Femur (tissue), 1 donor: Measurements from ENCODE around the gene IL1RL1.

Source experiments
- DNase-seq: peaks from one replicate; pipeline ENCODE4 v3.0.0-alpha.2; 2017

The IL1RL1 gene

DNA sequence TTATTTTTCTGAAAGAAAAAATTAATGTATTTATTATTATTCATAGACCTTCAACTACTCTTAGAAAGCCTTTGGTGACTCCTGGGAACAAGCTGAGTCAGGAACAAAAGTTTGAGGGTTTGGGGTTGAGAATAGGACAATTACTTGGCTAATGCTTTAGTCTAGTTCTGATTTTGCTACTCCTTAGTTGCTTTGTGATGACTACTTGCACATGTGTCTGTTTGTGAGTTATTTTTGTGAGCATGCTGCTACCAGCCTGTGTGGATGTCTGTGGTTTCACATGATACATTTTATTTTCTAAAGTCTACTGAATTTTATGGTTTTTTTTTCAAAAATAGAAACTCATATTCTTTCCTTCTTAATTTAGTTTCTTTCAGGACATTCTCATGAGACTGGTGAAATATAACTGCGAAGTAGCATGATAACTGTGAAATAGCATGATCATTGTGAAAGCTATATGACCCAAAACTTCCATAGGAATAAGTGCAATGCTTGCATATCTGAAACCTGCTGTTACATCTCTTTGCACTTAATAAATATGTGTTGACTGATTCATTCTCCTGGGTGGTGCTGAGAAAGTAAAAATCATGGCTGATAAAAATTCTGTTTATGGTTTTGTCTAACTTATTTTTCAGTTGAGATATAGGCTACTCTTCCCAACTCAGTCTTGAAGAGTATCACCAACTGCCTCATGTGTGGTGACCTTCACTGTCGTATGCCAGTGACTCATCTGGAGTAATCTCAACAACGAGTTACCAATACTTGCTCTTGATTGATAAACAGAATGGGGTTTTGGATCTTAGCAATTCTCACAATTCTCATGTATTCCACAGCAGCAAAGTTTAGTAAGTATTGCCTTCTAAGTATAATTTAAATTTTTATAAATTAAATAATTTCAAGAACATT lies 26.4 kb downstream of the IL1RL1 start:
- DNase-seq = no peak

DNA sequence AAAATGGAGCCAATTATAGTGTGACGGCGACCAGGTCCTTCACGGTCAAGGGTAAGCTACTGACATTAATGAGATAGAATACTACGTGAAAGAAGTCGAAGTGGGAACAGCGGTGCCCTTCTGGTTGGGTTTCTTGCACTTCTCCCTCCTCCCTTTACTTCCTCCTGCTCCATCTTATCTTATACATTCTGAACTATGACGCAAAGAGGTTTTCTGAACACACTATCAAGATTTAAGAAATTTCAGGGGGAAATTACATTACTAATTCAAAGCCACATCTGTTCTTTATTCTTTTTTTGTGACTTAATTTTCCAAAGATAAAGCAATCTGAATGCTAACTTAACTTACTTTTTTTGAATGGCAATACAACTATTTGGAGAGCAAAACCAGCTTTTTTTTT lies 29.4 kb downstream of the IL1RL1 start:
- DNase-seq = no peak

DNA sequence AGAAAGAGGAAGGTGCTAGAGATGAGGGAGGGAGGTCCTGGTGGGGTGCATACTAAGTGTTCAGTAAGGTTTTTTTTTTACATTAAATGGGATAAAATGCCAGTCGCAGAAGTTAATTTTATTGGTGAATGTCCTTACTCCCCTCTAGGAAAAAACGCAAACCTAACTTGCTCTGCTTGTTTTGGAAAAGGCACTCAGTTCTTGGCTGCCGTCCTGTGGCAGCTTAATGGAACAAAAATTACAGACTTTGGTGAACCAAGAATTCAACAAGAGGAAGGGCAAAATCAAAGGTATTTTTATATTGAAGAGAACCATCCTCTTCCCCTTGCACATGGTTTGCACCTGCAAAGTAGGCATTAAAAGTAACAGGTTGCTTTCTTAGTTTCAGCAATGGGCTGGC lies 31.5 kb downstream of the IL1RL1 start:
- DNase-seq = peak; percentile 60

DNA sequence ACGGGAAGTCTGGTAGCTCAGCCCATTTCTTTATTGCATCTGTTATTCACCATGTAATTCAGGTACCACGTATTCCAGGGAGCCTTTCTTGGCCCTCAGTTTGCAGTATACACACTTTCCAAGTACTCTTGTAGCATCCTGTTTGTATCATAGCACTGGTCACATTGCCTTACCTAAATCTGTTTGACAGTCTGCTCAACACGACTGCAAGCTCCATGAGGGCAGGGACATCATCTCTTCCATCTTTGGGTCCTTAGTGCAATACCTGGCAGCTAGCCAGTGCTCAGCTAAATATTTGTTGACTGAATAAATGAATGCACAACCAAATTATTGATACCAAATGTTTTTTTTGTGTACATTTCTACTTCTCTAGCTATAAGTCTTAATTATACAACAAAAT lies 33.0 kb downstream of the IL1RL1 start:
- DNase-seq = no peak

GRCh38 chr2:102345329-102345920 lies 34.1 kb downstream of the IL1RL1 start:
- DNase-seq = no peak

GRCh38 chr2:102346381-102347130 lies 35.2 kb downstream of the IL1RL1 start:
- no peak for DNase-seq

DNA sequence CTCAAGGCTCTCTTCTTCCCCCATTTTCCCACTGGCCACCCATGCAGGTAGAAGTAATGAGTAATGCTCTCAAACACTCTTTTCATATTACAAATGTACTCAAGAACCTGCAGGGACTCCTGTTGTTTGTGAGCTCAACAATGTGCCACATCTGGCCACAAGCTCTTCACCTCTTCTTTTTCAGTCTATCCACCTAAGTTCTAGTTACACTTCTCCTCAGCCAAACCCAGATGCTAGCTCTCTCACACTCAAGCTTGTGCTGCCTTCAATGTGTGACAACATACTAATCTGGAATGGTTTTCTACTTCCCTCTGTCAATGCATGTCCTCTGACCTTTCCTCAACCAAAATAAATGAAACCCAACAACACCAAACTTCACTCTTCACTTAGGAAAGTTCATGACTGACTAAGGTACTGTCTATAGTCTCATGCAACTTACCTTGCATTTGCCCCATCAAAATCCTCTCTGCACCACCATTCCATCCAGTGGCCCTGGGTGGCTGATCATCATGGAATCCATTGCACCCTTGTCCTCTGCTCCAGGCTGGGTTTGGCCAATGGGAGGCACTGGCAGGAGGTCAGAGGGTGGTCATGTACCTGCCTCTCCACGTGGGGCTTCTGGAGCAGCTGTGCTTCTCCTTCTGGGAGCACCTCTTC lies 38.9 kb downstream of the IL1RL1 start:
- no peak for DNase-seq

GRCh38 chr2:102355526-102356380 lies 44.4 kb downstream of the IL1RL1 start, which contains the start of gene IL18R1:
Gene IL18R1 (plus strand): TSS chr2:102355796. CDS start chr2:102362661, 6,865 bp downstream.
- DNase-seq = peak; percentile 80

- DNase-seq = no peak
Measured at GRCh38 chr2:102356381-102356712, 45.0 kb downstream of the IL1RL1 start.

GRCh38 chr2:102356741-102357140 lies 45.4 kb downstream of the IL1RL1 start:
- no peak for DNase-seq

GRCh38 chr2:102357937-102358336 lies 46.6 kb downstream of the IL1RL1 start:
- no peak for DNase-seq

DNA sequence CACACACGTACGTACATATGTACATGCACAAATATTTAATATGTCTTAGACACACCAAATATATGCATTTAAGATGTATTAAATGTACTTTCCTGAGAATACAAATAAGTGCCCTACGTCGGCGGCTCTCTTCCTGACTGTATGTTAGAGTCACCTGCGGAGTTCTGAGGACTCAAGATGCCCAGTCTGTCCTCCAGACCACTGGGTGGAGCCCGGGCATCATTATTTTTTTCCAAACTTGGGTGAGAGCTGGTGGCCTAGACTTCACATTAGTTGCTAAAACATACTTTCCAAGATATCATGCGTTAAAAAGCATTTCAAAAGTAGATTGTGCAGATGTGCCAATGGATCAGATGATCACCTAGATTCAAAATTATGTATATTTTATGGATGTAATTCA lies 47.1 kb downstream of the IL1RL1 start:
- no peak for DNase-seq

DNA sequence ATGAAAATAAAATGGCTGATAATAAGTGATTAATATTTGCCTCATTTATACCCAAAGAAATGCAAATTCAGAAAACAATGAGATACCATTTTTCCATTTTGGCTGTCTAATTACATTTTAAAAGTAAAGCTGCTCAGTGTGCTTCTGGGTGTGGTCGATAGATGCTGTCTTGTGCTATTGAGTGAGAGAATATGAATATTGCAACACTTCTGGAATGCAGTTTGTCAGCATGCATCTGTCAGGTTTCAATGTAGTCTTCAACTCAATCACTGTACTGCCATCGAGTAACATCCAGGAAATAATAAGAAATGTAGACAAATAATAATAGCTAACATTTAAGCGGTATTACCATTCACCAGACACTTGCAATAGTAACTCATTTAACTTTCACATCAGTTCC lies 48.2 kb downstream of the IL1RL1 start:
- no peak for DNase-seq

GRCh38 chr2:102361632-102362241 lies 50.4 kb downstream of the IL1RL1 start:
- no peak for DNase-seq

DNA sequence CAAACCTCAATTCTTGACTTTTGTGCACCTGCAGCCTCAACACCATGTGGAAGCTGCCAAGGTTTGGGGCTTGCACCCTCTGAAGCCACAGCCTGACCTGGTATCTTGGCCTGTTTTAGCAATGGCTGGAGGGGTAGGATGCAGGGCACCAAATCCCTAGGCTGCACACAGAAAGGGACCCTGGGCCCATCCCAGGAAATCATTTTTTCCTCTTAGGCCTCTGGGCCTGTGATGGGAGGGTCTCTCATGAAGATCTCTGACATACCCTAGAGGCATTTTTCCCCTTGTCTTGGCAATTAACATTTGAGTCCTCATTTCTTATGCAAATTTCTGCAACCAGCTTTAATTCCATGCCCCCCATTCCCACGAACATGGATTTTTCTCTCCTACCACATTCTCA lies 54.4 kb downstream of the IL1RL1 start:
- DNase-seq = no peak

GRCh38 chr2:102366406-102367112 lies 55.2 kb downstream of the IL1RL1 start:
- DNase-seq = no peak

DNA sequence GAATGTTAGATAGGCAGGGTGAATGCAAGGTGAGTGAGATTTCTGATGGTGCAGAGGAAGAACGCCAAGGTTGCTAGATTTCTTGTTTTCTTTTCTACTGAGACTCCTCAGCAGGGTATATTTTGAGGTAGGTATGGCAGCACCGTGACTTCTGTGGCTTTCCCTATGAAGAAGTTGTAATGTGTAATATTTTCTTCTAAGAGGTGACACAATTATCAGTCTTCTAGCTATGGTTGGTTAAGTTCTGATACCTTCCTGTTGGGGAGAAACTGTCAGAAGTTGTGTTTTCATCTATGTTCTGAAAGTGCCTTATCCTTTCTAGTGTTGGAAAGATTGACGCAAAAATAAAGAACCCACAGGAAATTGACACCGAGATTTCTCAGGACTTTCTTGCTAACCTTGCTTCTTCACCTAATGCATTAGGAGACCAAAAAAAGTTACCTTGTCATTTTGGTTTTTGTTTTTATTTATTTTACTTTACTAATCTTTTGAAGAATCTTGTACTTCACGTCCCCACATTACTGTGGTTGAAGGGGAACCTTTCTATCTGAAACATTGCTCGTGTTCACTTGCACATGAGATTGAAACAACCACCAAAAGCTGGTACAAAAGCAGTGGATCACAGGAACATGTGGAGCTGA lies 56.1 kb downstream of the IL1RL1 start:
- no peak for DNase-seq

DNA sequence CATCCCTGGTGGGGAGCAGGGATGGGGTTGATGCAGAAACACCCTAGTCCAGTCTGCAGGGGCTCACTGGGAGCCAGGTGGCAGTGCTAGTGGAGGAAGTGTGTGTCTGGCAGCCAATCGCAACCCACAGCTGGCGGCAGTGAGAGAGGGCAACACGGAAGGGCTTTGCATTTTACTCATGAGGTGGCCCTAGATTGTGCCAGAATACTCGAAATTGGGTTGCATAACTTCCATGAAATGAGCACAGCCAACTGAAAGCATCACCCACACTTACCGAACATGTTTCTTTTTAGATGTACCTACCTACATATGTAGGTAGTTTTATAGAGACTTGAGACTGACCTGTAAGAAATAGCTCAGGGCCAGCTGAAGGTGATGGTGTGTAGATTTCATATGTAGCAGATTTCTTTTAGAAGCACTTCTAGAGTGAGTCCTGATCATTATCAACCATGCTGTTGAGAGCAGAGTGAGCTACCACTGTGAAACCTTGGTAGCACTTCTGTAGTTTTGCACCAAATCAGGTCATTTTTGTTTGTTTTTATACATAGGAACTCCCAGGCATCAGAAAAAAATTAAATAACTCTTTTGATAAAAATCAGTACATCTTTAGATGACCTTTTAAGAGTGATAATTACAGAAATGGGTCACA lies 57.2 kb downstream of the IL1RL1 start:
- no peak for DNase-seq

GRCh38 chr2:102369866-102370265 lies 58.5 kb downstream of the IL1RL1 start:
- no peak for DNase-seq

DNA sequence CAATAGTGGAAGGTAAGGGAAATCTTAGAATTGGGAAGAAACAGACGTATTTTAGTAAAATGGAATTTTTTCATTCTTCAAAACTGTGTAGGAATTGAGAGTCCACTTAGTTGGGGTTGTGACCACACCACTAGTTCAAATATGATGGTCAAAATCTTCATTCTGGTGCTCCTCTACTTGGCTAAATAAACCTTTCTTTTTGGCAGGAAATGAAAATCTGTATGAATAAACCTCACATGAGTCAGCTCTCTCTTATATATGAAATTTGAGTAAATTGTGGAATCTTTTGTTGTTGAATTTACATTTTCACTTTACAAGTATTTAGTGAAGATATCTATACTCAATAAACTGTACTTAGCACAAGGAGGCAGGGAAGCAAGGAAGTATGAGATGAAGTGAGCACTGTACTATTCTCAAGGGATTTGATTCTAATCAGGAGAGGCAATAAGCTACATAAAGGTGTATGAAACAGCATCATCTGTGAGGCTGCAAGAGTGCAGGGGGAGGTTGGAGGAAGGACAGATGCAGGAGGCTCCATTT lies 64.8 kb downstream of the IL1RL1 start:
- no peak for DNase-seq
